Measurements from ENCODE around the gene R3HCC1L. TPM values are rescaled to one million over a fixed set of nuclear protein-coding genes. Genes with fewer than 3 reads are reported as not detected.

R3HCC1L gene
- total and polyA plus RNA-seq, 2 of the 4 experiments (the other 2 are of a cell fraction): 8.3 to 14.7 TPM

DNA sequence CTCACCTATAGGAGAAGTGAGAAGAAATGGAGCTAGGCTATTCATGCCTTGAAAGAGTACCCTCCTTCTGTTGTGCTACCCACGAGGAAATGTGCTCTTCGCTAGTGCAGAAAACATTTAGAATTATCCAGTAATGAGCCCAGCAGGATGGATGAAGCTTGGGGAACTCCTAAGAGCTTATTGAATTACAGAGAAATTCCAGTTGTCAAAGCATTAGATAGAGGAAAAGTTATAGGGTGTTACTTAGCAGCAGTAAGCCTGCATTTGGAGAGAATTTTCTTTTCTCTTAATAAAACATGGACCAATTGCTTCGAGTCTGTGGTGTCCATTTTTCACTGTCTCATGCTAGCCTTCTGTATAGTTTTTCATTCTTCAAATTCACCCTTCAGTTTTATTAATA lies 5.0 kb downstream of the R3HCC1L start:
- Histone ChIP-seq H4K8ac (ENCODE audit: low read depth in 2 of 2, low read length in 2 of 2) (no peak overlapping the region), H3K9ac (ENCODE audit: low read depth, low read length) (no peak overlapping the region), H2BK20ac (ENCODE audit: low read depth, low read length) (no peak overlapping the region), H3K4me1 (ENCODE audit: control insufficient read depth, insufficient read depth, low read length) (peaks cover 12% of the 10 kb centered on the region), H4K20me1 (ENCODE audit: insufficient read depth, low read length) (peaks cover 33% of the 10 kb centered on the region), H3K9me3 (ENCODE audit: control insufficient read depth, insufficient read depth, low read length) (no peaks in the 10 kb centered on the region), H3K56ac (ENCODE audit: extremely low read depth, insufficient read depth, low read length) (no peak overlapping the region), H2AFZ (replicated peaks; ENCODE audit: low read length, poor library complexity) (no peak overlapping the region), H3K36me3 (ENCODE audit: control insufficient read depth, insufficient read depth, low read length) (no peaks in the 10 kb centered on the region), H2BK15ac (ENCODE audit: low read depth, low read length) (no peak overlapping the region), H3K4ac (ENCODE audit: low read depth, low read length) (no peak overlapping the region), H3K14ac (replicated peaks; ENCODE audit: low read depth, low read length) (no peak overlapping the region), H3K18ac (ENCODE audit: low read depth, low read length) (no peak overlapping the region), H3K9me1 (ENCODE audit: insufficient read depth, low read length) (peaks cover 12% of the 10 kb centered on the region), H3K27me3 (ENCODE audit: control insufficient read depth, insufficient read depth, low read length) (no peaks in the 10 kb centered on the region), H3K4me3 (ENCODE audit: insufficient read depth, low read depth, low read length) (no peak overlapping the region), H2AK5ac (ENCODE audit: low read depth, low read length) (no peak overlapping the region), H2AK9ac (replicated peaks; ENCODE audit: low read depth, low read length, poor library complexity) (no peak overlapping the region), H4K91ac (ENCODE audit: insufficient read depth, low read depth, low read length) (no peak overlapping the region), H4K5ac (ENCODE audit: low read depth, low read length) (no peak overlapping the region), H3K23ac (ENCODE audit: low read depth, low read length) (no peak overlapping the region), H2BK120ac (ENCODE audit: low read depth, low read length) (no peak overlapping the region), H3K27ac (ENCODE audit: insufficient read depth, low read length) (no peak overlapping the region), H2BK5ac (ENCODE audit: low read depth, low read length, poor library complexity, severe bottlenecking) (no peak overlapping the region), H3K4me2 (ENCODE audit: low read depth, low read length) (no peak overlapping the region), H3K79me1 (ENCODE audit: low read depth in 1 of 2, low read length in 2 of 2) (peaks cover 40 to 76% of the 10 kb centered on the region in 2 experiments)
- dilution Hi-C loops (cut with HindIII; ENCODE audit: low sequenced_read_pairs, unreplicated experiment): no loop called here
- ChIA-PET CTCF (interaction anchor here (0.7 kb wide), 1 partner anchor 12 kb away, joined by 3 read pairs; no protein-coding TSS in a partner anchor), POLR2A (ENCODE audit: unreplicated experiment) (no interaction called here)
- intact Hi-C loops (cut with micrococcal nuclease): no loop called here
- no CpG with 5 or more reads among the region's 3 CpGs for WGBS, 2 experiments (ENCODE audit: extremely low coverage in 2 of 2, insufficient read length in 1 of 2)
- peak; percentile 34 for DNase-seq
- in situ Hi-C loops (cut with MboI; ENCODE audit: low sequenced_read_pairs): no loop called here
- no peak for TF ChIP-seq FOS (IDR thresholded peaks at IDR 0.05; ENCODE audit: low read depth, low read length)
- no peak for ATAC-seq (ENCODE audit: low read depth)
- BruUV-seq (replicated peaks): no TSS peak
